Jurkat, Clone E6-1 (cell line): ENCODE measurements around the gene NECAB2. TPM values are rescaled to one million over a fixed set of nuclear protein-coding genes. Genes with fewer than 3 reads are reported as not detected.

Source experiments
- DNase-seq: peaks from one replicate; pipeline ENCODE4 v3.0.0-alpha.2; 2011; ENCODE audit warnings: low read depth, low spot score
- H3K4me3 ChIP-seq: 2 replicates; pipeline ENCODE4 v1.5.1; 2011; ENCODE audit warnings: mild to moderate bottlenecking, low read length, control low read depth, moderate library complexity
- polyA plus RNA-seq: library from polyadenylated mRNA; unstranded; fragments of >200 nt; gene quantifications from one replicate; pipeline ENCODE4 v1.2.1, GENCODE V29; 2012; ENCODE audit warnings: missing spikeins; ENCODE audit not compliant: insufficient read length, insufficient read depth

The NECAB2 gene
- polyA plus RNA-seq: not detected

DNA sequence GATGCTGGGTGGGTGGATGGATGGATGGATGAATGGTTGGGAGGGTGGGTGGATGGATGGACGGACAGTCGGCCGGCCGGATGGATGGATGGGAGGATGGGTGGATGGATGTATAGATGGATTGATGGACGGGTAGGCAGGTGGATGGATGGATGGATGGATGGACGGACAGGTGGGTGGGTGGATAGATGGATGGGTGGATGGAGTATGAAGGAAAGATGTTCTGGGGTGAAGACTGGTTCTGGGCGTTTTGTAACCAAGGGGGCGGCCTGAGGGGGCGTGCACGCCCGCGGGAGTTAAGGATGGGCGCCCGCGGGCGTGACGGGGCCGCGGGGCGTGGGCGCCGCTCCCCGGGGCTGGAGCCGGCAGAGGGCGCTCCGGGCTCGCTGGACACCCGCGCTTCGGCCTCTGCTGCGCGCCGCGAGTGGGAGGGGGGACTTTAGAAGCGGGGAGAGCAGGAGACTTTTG, at the start of gene NECAB2:
NECAB2 (plus strand) TSS at position 407 of the 468 bp plus-strand sequence. CDS start 405 bp downstream, outside the sequence.
- H3K4me3 ChIP-seq: no peak within 1 kb of the TSS
- DNase-seq: no peak

GRCh38 chr16:83920894-83921491, 47.1 kb upstream of the NECAB2 start:
- H3K4me3 ChIP-seq: no peak overlapping the region
- no peak for DNase-seq

- no peak for DNase-seq
- no peak overlapping the region for H3K4me3 ChIP-seq
Observed at GRCh38 chr16:83923581-83924365, 44.3 kb upstream of the NECAB2 start.

- H3K4me3 ChIP-seq: no peak overlapping the region
- DNase-seq: no peak
Observed at GRCh38 chr16:83924686-83925085, 43.4 kb upstream of the NECAB2 start.

DNA sequence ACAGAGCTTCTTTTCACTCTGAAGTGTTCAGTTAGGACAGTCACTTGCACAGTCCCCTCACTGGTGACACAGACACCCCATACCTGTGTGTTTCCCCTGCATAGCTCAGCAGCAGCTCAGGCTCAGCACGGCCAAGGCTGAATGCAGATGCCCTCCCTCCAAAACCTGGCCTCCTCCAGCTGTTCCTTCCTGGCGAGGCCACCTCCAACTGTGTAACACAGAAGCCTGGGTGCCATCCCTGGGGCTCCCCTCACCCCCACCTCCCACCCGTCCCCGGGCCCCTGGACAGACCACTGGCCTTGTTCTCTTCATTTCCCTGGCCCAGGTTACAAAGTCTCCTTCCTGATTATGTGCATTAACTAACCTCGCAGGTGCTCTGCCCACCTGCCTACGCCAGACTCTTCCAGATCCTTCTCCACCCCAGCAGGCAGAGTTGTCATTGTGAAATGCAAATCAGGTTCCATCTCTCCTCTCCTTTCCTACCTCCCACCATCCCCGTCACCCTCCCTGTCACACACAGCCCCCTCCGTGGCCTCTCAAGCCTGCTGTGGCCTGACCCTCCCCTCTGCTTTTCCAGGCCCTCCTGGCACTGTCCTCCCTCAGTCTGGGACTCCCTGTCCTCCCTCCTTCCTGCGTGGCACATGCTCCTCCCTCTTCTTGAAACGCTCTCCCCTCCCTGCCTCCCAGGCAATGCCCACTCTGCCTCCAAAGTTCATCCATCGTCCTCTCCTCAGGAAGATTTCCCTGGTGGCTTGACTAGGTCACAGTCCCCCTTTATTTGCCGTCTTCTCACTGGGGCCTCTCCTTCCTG, 42.7 kb upstream of the NECAB2 start:
- no peak overlapping the region for H3K4me3 ChIP-seq
- DNase-seq: no peak

DNA sequence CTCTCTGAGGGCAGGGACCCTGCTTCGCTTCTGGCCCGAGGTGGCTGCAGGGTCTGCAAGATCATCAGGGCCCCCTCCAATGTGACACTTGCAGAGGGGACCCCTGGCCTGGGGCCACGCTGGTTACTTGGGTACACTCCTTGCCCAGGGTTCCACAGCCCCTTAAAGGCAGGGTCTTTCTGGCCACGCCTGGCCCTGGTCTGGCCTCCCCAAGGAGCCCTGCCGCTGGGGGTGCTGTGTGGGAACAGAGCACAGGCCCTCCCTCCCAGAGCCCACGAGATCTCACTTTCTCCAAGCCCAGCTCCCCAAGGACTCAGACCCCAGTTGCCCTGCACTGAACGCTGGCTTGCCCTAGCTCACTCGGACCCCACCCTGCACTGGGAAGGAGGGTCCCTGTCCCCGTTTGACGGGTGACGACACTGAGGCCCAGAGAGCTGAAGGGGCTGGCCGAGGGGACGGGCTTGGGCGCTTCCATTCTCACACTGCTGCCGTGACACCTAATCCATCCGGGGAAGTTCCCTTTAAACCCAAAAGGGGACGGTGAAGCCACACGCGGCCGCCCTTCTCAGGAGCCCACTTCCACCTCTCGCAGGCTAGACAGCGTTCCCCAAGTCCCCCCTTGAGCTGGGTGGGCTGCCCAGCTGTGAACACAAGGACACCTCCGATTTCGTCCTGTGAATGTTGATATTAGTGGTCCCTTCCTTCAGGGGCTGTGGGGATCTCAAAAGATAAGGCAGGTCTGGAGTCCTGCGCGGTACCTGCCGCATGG, 41.9 kb upstream of the NECAB2 start:
- DNase-seq: no peak
- H3K4me3 ChIP-seq: no peak overlapping the region

GRCh38 chr16:83926726-83927397, 41.2 kb upstream of the NECAB2 start:
- no peak overlapping the region for H3K4me3 ChIP-seq
- peak; percentile 8 for DNase-seq

DNA sequence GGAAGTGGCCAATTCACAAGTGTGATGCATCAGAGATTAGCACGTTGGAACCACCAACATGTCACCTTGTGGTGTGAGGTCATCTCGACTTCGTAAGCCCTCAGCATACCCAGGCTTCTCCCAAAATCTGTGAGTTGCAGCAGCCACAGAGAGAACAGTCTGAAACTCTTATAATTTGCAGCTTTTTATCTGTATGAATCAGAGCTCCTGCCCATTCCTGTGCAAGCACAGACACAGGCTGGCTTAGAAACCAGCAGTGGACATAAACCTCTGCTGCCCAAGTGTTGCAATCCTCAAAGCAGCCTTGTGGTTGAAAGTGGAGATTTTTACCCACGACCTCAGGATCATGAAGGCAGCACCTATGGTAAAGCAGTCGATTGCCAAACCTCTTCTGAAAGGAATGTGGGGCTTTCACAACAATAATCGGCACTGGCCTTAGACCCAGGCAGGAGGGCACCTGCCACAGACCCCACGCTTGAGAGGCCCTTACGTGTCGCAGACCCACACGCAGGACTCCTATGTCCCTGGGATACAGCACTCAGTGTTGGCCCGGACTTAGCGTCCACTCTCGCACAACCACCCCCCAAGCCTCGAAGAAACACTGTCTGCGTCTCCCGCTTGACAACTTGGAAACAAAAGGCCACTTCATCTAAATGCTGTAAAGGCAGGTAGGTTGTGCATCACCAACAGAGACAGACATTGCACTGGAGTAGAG, 39.5 kb upstream of the NECAB2 start:
- DNase-seq: no peak
- H3K4me3 ChIP-seq: no peak overlapping the region

- no peak overlapping the region for H3K4me3 ChIP-seq
- DNase-seq: no peak
Observed at GRCh38 chr16:83929811-83930555, 38.1 kb upstream of the NECAB2 start.

DNA sequence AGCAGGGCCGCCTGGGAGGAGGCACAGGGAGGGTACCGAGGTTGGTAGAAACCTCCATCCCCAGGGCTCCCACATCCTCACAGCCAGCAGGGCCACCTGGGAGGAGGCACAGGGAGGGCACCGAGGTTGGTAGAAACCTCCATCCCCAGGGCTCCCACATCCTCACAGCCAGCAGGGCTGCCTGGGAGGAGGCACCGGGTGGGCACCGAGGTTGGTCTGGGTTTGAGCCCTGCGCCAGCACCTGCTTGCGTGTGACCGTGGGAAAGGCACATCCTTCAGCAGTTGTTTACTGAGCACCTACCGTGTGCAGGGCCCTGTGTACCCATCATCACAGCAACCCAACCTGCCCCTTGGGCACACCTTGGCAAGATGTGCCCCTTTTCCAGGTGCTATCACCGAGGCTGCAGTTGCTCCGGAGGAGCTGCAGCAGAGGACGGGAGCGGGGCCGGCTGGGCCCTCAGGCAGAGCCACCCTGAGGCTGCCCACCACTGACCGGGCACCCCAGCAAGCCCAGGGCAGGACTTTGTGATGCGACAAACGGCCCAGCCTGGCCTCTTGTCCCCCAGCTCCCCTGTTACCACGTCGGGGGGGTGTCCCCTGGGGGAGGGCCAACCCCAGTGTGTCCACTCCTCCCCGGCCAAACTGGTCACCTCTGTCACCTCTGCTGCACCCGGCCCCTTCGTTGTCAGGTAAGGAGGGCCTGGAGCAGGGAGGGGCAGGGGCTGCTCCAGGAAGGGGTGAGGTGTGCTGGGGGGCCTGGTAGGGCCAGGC, 37.1 kb upstream of the NECAB2 start:
- DNase-seq: no peak
- H3K4me3 ChIP-seq: no peak overlapping the region

DNA sequence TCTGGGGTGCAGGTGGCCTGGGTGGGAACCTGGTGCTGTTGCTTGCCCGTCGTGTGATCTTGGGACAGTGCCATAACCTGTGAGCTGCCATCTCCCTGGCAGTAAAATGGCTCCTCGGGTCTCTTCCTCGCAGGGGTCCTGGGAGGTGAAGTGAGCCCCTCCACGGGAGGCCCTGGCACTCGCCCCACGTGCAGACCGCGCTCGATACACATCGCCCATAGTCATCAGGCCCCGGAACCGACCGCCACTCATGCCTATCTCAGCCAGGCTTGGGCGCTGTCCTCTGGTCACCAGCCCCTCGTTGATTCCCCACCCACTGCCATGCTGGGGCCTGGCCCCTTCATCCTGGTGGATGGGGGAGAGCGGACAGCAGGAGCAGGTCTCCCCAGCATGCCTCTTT, 36.5 kb upstream of the NECAB2 start:
- no peak for DNase-seq
- H3K4me3 ChIP-seq: no peak overlapping the region

- no peak for DNase-seq
- no peak overlapping the region for H3K4me3 ChIP-seq
Observed at GRCh38 chr16:83932304-83932703, 35.7 kb upstream of the NECAB2 start.

- no peak for DNase-seq
- no peak overlapping the region for H3K4me3 ChIP-seq
Observed at GRCh38 chr16:83932955-83933673, 34.9 kb upstream of the NECAB2 start.

DNA sequence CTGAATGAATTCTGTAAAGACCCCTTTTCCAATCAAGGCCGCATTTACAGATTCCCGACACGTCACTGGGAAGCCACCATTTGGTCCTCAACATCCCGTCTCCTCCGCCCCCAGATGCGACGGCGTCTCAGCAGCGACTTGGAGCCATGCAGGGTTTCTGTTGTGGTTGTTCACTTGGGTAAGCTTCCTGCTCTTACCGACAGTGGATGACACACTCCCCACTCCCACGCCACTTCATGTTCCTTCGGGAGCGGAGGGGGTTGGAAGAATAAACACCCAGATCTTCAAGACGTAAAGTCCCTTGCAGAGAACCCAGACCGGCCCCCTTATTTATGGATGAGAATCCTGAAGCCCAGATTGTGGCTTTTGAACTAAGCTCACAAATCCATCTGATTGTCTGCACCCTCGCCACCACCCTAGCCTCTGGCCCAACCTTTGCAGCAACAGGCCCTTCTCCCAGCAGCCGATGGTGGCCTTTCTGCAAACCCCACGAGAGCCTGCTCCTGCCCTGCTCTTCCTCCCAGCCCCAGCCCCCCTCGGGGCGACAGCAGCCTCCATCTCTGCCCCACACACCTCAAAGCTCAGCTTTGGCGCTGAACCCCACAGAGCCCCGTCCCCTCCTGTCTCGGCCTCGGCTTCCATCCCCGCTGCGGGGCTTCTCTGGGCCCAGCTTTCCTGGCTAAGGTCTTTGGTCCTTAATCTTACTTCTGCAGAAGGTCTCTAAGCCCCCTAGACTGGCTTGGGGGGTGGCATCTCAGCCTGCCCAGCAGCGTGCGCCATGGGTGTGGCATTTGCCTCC, 34.0 kb upstream of the NECAB2 start:
- no peak for DNase-seq
- no peak overlapping the region for H3K4me3 ChIP-seq

DNA sequence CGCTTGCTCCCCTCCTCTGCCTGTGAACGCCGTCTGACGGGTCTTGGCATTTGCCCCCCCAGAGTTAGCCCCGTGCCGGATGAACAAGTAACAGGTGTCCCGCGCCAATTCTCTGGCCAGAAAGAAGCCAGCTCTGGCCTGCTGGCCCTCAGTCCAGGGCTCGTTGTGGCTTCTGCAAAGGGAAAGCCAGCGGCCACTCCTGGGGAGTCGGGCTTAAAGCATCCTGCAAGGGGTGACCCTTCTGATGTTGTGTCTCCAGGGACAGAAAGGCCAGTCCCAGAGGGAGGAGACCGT, 33.4 kb upstream of the NECAB2 start:
- no peak for DNase-seq
- H3K4me3 ChIP-seq: no peak overlapping the region
